ENCODE data around the gene NANP. TPM values are rescaled to one million over a fixed set of nuclear protein-coding genes. Genes with fewer than 3 reads are reported as not detected.
A peak's percentile ranks its signal among the peaks of the same experiment; 100 is the strongest.
"Not testable (repeated sequence)": the region's sequence is repeated elsewhere in the genome, so short reads cannot be mapped to it uniquely, and the experiment has no call there.

NANP gene
- total RNA-seq, 1 donor: 11.2 TPM

GRCh38 chr20:25588491-25588890 lies 35.3 kb downstream of the NANP start:
- no peak overlapping the region for H3K4me3 ChIP-seq (ENCODE audit: insufficient read depth, low read length)
- no peak for TF ChIP-seq CTCF (IDR thresholded peaks at IDR 0.05; ENCODE audit: extremely low read depth, low read depth, low read length)
- DNase-seq (ENCODE audit: insufficient read length, low spot score, missing footprints): no peak
- no peaks in the 10 kb centered on the region for H3K27me3 ChIP-seq (ENCODE audit: insufficient read depth, low read length)
- no peak overlapping the region for H3K4me2 ChIP-seq (ENCODE audit: insufficient read depth, low read length)
- H3K9me3 ChIP-seq (ENCODE audit: low read depth, low read length): no peaks in the 10 kb centered on the region
- H3K4me1 ChIP-seq (ENCODE audit: insufficient read depth, low read length): peaks cover 8% of the 10 kb centered on the region
- H3K27ac ChIP-seq (ENCODE audit: low read depth, low read length): no peak overlapping the region
- peaks cover 3% of the 10 kb centered on the region for H3K79me2 ChIP-seq (ENCODE audit: insufficient read depth, low read length)
- no peak overlapping the region for H2AFZ ChIP-seq (ENCODE audit: low read length)
- no peaks in the 10 kb centered on the region for H4K20me1 ChIP-seq (ENCODE audit: insufficient read depth, low read length)
- H3K36me3 ChIP-seq (ENCODE audit: insufficient read depth, low read length): no peaks in the 10 kb centered on the region

- no peak overlapping the region for H3K27ac ChIP-seq (ENCODE audit: low read depth, low read length)
- peaks cover 6% of the 10 kb centered on the region for H3K79me2 ChIP-seq (ENCODE audit: insufficient read depth, low read length)
- no peak overlapping the region for H3K4me2 ChIP-seq (ENCODE audit: insufficient read depth, low read length)
- H4K20me1 ChIP-seq (ENCODE audit: insufficient read depth, low read length): no peaks in the 10 kb centered on the region
- TF ChIP-seq CTCF (IDR thresholded peaks at IDR 0.05; ENCODE audit: extremely low read depth, low read depth, low read length): no peak
- no peaks in the 10 kb centered on the region for H3K27me3 ChIP-seq (ENCODE audit: insufficient read depth, low read length)
- H3K4me3 ChIP-seq (ENCODE audit: insufficient read depth, low read length): no peak overlapping the region
- no peaks in the 10 kb centered on the region for H3K36me3 ChIP-seq (ENCODE audit: insufficient read depth, low read length)
- H3K9me3 ChIP-seq (ENCODE audit: low read depth, low read length): no peaks in the 10 kb centered on the region
- DNase-seq (ENCODE audit: insufficient read length, low spot score, missing footprints): no peak
- peaks cover 8% of the 10 kb centered on the region for H3K4me1 ChIP-seq (ENCODE audit: insufficient read depth, low read length)
- no peak overlapping the region for H2AFZ ChIP-seq (ENCODE audit: low read length)
Measured at GRCh38 chr20:25587536-25587935, 36.3 kb downstream of the NANP start.

GRCh38 chr20:25586877-25587276 lies 36.9 kb downstream of the NANP start:
- no peak for TF ChIP-seq CTCF (IDR thresholded peaks at IDR 0.05; ENCODE audit: extremely low read depth, low read depth, low read length)
- no peak overlapping the region for H3K4me2 ChIP-seq (ENCODE audit: insufficient read depth, low read length)
- H3K4me3 ChIP-seq (ENCODE audit: insufficient read depth, low read length): no peak overlapping the region
- DNase-seq (ENCODE audit: insufficient read length, low spot score, missing footprints): no peak
- no peak overlapping the region for H3K27ac ChIP-seq (ENCODE audit: low read depth, low read length)
- H3K27me3 ChIP-seq (ENCODE audit: insufficient read depth, low read length): no peaks in the 10 kb centered on the region
- H3K79me2 ChIP-seq (ENCODE audit: insufficient read depth, low read length): peaks cover 8% of the 10 kb centered on the region
- peaks cover 8% of the 10 kb centered on the region for H3K4me1 ChIP-seq (ENCODE audit: insufficient read depth, low read length)
- no peaks in the 10 kb centered on the region for H3K9me3 ChIP-seq (ENCODE audit: low read depth, low read length)
- no peak overlapping the region for H2AFZ ChIP-seq (ENCODE audit: low read length)
- no peaks in the 10 kb centered on the region for H4K20me1 ChIP-seq (ENCODE audit: insufficient read depth, low read length)
- H3K36me3 ChIP-seq (ENCODE audit: insufficient read depth, low read length): no peaks in the 10 kb centered on the region

GRCh38 chr20:25584905-25585704 lies 38.7 kb downstream of the NANP start, which contains the start of gene NINL:
Gene NINL, minus strand, starts transcription at chr20:25585531. Its CDS starts 58,944 bp downstream, at chr20:25526587.
- Histone ChIP-seq H3K4me3 (ENCODE audit: insufficient read depth, low read length) (peak within 1 kb of the TSS; percentile 79), H3K27ac (ENCODE audit: low read depth, low read length) (peak within 1 kb of the TSS; percentile 51), H3K27me3 (ENCODE audit: insufficient read depth, low read length) (no peaks in the 10 kb centered on the region), H3K4me2 (ENCODE audit: insufficient read depth, low read length) (peak within 1 kb of the TSS; percentile 79), H2AFZ (ENCODE audit: low read length) (peak within 1 kb of the TSS; percentile 77), H3K79me2 (ENCODE audit: insufficient read depth, low read length) (peaks cover 23% of the 10 kb centered on the region), H3K4me1 (ENCODE audit: insufficient read depth, low read length) (peaks cover 8% of the 10 kb centered on the region), H4K20me1 (ENCODE audit: insufficient read depth, low read length) (no peaks in the 10 kb centered on the region), H3K9me3 (ENCODE audit: low read depth, low read length) (no peaks in the 10 kb centered on the region), H3K36me3 (ENCODE audit: insufficient read depth, low read length) (no peaks in the 10 kb centered on the region)
- peak; percentile 96 for DNase-seq (ENCODE audit: insufficient read length, low spot score, missing footprints)
- TF ChIP-seq CTCF (IDR thresholded peaks at IDR 0.05; ENCODE audit: extremely low read depth, low read depth, low read length): no peak

- not testable (repeated sequence) for H3K4me3 ChIP-seq (ENCODE audit: insufficient read depth, low read length); H3K36me3 ChIP-seq (ENCODE audit: insufficient read depth, low read length); H3K27me3 ChIP-seq (ENCODE audit: insufficient read depth, low read length); DNase-seq (ENCODE audit: insufficient read length, low spot score, missing footprints); H3K4me2 ChIP-seq (ENCODE audit: insufficient read depth, low read length); H3K9me3 ChIP-seq (ENCODE audit: low read depth, low read length); H3K27ac ChIP-seq (ENCODE audit: low read depth, low read length); H2AFZ ChIP-seq (ENCODE audit: low read length); H4K20me1 ChIP-seq (ENCODE audit: insufficient read depth, low read length)
- H3K79me2 ChIP-seq (ENCODE audit: insufficient read depth, low read length): peaks cover 27% of the 10 kb centered on the region
- peaks cover 12% of the 10 kb centered on the region for H3K4me1 ChIP-seq (ENCODE audit: insufficient read depth, low read length)
Measured at GRCh38 chr20:25583607-25584006, 40.2 kb downstream of the NANP start.
